GM19239 (cell line): ENCODE measurements around the gene STRA8.

Experiments
- DNase-seq: peaks from one replicate; pipeline ENCODE4 v3.0.0; 2011; ENCODE audit warnings: low spot score; ENCODE audit not compliant: insufficient read length
- FAIRE-seq: peaks from 2 replicates; lab custom pipeline; 2011; peaks lifted over from hg19 to GRCh38; lab: Jason Lieb, UNC

Gene STRA8, protein sequence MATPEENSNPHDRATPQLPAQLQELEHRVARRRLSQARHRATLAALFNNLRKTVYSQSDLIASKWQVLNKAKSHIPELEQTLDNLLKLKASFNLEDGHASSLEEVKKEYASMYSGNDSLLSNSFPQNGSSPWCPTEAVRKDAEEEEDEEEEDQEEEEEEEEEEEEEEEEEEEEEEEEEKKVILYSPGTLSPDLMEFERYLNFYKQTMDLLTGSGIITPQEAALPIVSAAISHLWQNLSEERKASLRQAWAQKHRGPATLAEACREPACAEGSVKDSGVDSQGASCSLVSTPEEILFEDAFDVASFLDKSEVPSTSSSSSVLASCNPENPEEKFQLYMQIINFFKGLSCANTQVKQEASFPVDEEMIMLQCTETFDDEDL

DNA sequence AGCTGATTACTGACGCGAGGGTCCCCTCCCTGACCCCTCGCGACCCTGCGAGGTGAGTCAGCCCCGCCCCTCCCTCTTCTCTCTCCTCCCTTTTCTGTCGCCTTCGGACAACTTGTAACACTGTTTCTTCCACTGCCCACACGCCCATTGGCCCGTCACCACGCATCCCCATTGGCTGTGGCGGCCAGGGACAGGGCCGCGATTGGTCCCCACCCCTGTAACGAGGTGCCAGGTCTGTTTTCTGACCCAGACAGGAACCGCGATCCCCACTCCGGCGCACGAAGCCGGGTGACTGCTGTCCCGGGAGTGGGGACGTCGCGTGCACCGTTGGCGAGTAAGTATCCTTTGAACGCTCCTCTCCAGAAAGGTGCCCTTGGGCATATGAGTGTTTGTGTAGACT is at the start of gene STRA8:
Gene STRA8, plus strand, starts transcription at position 269 of the 400 bp plus-strand sequence. CDS start 6,687 bp downstream, outside the sequence.
- no peak for FAIRE-seq
- DNase-seq: no peak

DNA sequence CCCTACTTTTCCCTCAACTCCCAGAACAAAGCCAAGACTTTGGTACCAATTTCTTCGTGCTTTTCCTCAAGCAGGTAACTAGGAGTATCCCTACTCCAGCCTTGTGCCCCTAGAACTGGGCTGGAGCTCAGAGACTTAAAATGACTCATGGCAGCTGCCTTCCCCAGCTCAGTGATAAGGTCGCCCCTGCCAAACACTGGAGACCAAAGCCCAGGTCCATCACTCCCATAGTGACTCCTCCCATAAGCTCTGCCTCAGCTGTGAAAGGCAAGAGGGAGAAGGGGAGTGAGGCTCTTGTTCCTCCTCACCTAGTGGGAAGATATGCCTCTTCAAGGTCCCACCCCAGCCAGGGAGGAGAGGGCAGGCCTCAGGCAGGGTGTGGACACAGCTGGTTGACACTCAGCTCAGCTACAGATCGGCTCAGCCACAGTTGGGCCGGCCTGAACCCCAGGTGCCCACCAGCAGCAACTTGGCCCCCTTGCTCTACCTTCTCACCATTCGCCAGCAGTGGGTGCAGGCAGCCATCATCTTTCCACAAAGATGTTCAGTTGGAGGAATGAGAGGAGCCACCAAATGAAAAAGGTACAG is 49.3 kb upstream of the STRA8 start:
- DNase-seq (no peak), FAIRE-seq (no peak)

DNA sequence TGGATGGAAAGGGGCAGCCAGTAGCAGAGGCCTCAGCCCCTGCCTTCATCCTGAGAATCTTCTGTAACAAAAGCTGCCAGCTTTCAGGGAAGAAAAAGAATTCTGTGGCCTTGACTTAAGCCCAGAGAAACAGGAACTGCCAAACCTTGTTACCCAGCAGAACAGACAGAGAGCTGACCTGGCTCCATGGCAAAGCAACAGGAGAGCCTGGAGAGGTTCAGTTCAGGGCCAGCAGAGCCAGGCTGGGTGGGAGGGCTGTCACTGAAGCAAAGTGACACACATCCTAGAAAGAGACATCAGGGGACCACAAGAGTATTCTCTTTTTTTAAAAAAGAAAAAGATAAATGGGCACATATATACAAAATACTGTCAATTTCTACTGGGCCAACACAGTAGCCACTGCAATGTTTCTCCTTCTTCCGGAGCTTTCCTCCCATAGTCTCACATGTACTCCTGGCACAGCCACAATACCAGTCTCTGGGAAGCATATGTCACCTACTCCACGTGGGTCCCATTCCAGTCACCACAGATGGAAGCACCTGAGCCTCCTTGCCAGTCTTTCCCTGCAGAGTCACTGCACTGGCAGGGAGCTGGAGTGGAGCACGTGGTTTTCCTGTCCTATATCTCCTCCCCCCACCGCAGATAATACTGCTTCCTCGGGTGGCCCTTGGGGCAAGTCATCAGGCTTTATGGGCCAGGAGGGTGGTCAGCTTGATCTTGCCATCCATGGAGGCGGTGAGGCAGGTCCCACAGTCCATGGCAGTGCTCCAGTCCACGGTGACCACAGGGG is 48.0 kb upstream of the STRA8 start:
- DNase-seq (no peak), FAIRE-seq (no peak)

DNA sequence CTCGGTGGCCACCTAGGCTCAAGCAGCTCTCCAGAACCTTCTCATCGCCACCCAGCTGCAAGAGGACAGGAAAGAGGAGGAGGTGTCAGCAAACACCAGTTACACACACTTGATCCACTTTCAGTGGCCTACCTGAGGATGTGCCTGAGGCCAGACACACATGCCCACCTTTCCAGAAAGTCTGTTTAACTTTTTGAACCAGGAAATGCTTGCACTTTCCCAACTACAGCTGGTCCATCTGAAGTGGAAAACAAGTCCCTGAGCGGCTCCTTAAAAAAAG is 47.4 kb upstream of the STRA8 start:
- FAIRE-seq: peak; percentile 73
- no peak for DNase-seq

DNA sequence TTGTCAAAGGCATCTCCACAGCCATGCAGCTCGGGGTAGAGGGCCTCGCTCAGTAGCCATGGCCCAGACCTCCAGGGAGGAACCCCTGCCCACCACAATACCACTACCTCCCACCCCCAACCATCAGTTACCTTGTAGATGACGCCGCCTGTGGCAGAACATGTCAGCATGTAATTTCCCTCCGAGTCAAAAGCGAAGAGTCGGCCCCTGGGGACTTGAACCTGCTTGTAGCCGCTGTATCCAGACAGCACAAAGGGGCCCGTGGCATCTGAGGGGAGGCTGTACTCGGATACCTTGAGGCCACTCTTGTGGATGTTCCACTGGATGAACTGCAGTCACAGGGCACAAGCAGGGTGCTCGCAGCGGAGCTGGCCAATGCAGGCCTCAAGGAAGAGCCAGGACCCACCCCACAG is 46.8 kb upstream of the STRA8 start:
- DNase-seq (no peak), FAIRE-seq (peak; percentile 88)

DNA sequence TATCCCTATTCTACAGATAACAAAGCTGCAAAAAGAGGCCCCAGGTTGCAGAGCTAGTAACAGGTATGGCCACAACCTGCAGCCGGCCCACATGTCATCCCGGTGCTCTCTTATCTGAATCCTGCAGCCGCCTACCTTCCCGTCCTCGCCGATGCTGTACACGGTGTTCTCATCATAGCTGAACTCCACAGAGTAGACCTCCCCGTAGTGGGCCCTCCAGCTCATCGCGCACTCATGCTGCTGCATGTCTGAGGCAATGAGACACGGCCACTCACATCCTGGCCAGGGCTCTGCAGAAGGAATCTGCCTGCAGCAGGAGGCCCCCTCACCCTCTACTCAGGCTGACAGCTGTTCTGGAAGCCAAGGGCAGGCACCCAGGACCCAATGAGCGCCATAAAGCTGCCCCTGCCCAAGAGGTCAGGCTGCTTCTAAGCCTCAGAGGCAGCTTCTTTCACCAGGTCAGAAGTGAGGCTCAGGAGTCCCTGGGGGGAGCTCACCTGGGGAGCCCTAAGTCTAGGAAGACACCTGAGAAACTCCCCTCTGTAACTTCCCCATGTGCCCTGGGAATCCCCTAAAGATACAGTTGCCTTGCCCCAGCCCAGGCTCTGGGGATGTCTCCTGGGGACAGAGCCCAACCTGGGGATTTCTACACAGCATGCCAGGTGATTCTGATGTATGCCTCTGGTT is 45.2 kb upstream of the STRA8 start:
- DNase-seq (no peak), FAIRE-seq (peak; percentile 31)

DNA sequence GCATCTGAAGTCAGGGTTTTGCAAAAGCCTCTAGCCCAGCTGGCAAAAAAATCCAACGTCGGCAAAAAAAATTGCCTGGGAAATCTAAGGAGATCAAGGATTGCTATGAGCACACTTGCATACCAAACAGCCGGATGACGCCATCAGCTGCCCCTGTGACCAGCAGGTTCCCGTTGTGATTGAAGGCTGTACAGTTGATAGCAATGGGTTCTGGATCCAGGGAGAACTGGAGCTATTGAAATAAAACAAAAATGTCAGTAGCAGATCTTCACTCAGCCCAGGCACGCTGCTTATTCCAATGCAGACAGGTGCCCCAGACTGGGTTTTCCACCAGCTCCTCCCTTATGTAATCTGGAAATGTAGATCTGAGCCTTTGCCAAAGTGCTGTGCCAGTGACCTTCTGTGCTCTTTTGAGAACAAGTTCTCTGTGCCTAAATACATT is 44.4 kb upstream of the STRA8 start:
- FAIRE-seq (no peak), DNase-seq (no peak)

DNA sequence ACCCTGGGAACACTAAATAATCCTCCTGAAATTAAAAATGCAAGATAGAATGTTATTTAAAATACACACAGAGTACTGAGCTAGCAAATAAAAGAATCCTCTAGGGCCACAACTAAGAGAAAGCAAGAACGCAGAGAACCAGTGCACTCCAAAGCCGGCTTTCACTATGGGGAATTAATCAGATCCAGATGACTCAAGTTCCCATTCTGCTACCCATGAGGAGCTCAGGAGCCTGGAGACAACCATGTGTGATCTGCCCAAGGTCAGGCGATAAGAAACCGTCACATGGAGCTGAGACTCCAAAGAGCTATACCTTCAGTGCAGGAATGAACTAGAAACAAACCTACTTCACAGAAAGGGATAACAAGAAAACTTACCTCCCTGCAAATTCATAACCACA is 43.7 kb upstream of the STRA8 start:
- FAIRE-seq: no peak
- DNase-seq: no peak

DNA sequence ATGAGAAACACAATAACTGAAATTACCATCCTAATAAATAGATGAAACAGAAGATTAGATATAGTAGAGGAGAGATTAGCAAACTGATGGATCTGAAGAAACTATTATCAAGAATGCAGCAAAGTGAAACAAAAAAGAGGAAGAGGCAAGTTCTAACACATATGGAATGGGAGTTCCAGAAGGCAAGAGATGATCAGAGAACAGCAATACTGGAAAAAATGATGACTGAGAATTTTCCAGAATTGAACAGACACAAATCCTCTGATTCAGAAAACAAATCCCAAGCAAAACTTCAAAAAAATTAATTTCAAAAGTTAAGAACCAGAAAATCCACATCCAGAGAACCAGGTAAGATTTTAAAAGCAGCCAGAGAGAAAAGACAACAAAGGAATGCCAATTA is 42.9 kb upstream of the STRA8 start:
- no peak for DNase-seq
- FAIRE-seq: no peak

DNA sequence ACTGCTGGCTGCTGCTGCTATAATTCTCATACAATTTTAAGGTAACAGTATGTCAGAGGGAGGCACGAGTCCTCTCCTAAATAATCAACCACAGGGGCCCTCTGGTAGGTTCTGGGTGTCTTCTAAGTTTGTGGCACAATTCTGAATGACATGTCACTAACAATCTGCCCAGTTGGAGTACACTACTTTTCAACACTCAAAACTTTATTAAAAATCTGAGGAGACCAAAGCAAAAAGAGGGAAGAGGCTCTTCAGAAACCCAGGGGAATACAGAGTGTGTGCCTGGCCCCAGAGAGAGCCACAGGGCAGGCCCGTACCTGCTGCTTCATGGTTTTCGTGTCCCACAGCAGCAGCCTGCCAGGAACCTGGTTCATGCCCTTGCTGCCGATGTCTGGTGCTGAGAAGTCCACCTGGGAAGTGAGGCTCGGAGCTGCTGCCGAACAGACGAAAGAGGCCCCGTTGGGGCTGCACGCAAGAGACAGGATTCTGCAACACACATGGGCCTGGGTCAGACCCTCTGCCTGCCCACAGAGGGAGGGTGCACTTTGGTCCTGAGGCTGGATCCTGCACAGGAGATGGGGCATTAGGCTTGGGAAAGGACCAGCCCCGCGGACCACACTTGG is 40.6 kb upstream of the STRA8 start:
- FAIRE-seq (no peak), DNase-seq (no peak)

DNA sequence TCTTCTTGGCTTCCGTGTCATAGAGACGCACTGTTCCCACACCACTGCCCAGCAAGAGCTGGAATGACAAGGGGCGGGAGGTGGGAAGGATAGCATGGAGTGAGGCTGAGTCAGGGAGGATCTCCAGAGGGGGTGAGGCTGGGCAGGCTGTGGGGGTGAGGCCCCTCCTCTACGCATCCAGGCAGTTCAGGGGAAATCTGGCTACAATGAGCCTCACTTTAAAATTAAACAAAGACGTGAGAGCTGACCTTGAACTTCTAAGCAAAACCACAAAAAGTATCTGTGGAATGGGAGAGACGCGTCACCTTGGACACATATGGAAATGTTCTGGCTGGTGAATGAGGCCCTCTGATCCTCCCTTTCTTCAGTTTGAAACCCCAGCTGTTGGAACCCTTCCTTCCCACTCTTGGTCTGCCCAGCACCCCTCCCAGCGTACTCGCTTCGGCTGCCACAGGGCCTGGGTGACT is 40.0 kb upstream of the STRA8 start:
- no peak for DNase-seq
- FAIRE-seq: no peak

DNA sequence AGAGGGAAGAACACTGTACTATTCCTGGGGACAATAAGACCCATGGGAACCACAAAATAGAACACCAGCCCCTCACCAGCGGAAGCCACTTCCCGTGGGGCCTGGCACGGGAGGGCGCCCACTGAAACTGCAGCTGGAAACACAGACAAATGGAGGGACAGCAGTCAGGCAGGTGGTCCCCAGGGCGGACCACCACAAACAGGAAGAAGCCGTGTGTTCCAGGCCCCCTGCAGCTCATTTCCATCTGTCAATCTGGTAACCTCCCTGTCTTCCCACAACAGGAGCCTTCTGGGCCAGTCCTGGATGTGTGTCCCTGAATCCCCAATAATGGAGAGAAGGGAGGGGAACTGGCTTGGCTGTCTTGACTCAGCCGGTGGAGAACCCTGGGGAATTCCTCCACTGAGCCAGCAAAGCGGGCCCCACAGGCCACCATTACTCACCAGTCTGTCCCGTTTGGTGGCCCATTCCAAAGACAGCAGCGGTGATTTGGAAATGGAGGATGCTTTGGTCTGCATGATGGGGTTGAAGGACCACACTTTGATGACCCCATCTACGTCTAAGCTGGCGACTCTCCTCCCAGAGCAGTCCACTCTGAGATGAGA is 39.0 kb upstream of the STRA8 start:
- FAIRE-seq (no peak), DNase-seq (no peak)

DNA sequence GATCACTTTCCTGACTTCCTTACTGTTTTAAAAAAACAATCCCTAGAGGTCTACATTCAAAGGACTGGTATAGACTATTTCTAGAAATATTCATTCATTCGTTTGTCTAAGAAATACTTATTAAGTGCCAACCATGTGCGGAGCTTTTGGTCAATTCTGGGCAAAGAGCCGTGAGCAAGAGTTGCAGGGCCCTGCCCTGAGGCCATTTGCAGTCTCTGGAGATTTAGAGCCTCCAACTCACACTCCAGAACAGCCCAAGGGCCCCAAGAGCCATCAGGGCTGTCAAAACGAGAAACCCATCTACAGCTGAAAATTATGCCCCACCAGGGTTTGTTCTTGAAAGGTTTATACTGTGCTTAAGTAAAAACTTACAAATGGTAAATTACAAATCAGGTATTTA is 38.5 kb upstream of the STRA8 start:
- FAIRE-seq (no peak), DNase-seq (no peak)

DNA sequence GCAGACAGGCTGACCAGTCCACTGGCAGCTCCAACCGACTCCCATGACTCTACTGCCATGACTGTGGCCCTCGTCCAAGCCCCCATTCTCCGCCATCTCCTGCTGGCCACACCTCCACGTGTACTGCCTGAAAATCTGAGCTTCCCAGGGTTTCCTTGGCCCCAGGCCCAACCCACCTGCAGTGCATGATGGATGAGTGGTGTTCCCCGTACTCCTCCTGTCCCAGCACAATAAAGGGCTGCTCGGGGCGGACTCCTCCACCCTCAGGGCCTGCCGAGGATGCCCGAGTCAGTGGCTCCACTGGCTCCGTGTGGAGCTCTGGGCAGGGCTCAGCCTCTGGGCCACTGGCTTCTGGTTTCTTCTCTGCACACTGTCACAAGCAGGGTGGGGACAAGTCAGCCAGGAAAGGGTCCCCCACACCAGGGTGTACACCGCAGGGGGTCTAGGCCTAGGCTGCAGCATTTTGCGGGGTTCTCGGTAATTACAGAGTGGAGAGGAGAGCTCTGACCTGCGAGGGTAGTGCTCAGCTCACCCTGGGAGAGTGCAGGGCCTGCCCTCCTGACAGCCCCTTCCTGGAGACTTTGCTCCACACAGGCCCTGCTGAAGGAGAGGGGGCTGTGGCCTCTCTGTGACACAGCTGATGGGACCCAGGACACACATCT is 37.5 kb upstream of the STRA8 start:
- DNase-seq (no peak), FAIRE-seq (no peak)

DNA sequence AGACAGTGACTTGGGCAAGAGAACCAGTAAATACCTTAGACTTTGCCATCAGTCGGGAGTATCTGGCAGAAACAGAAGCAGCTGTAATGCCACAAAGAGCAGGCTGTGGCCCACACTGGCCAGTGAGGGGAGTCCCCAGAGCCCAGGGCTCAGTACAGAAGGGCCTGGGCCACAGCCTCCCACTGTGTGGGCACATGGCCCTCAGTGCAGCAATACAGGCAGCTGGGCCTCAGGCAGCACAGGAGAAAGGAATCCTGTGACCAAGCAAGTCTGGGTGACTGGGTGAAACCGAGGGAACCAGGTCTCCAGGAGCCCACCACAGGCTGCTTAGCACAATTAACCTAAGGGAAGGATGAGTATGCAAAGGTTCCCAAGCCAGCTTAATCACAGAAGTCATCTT is 36.3 kb upstream of the STRA8 start:
- no peak for DNase-seq
- no peak for FAIRE-seq

DNA sequence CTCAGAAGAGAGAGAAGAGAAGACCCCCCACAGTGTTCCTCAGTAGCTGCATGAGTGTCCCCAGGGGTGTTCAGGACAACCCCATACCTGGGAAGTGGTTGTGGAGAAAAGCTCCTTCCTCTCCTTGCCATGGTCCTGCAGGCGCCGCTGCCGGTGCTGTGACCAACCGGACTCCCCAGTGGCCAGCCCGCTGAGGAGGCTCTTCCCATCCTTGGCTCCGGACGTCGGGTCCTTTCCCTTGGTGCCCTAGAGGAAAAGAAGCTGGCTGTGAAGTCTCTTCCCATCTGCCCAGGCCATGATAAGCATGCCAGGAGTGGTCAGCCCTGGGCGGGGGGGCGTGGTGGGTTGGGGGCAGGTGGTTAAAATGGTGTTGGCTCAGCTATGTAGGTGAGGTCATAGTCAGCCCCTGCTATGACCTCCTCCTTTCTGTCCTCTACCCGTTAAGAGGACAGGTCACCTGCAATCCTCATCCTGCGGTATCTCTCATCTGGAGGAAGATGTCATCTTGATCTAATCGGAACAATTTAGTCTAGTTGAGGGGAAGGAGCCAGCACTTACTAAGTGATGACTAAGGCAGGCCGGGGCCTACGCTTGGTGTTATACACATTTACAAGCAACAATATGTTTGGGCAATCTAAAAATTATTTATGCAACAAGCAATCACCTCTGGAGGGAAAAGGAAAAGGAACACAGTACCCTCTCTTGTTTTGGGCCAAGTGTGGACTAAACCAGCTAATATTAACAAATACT is 35.6 kb upstream of the STRA8 start:
- FAIRE-seq (no peak), DNase-seq (no peak)

DNA sequence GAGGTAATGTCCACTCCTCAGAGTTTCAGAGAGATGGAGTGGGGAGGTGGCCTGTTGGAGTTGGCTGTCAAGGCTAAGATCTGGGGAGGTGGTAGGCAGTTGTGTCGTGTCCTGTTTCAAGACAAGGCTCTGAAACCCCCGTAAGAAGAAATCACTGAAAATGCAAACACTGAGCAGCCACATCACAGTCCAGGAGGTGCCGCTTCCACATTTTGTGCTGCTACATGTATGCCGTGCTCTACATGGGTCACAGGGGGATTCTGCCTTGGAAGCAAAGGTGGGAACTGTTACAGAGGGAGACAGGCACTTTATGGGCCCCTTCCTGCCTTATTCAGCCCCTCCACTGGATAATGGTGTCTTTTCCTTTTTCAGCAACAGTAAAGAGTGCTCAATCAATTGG is 34.2 kb upstream of the STRA8 start:
- DNase-seq: no peak
- FAIRE-seq: no peak

DNA sequence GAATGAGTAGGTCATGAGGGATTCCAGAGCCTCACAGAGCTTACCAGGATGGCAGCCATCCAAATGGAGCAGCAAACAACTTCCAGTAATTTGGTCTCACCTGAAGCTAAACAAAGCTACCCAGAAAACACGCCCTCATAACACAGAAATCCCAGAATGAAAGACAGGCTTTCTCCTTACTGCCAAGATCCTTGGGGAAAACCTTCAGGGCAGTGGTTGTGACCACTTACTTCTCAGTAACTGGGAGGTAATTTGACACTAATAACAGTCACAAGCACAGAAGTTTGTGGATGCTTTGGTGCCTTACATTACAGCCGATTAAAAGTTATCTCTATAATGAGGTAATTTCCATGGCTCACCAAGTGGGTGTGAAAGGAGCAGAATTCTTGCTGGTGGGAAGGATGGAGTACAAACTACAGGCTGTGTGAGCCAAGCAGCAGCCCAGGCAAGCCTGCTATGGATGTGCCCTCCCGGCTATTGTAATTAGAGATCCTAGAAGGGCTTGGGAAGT is 32.8 kb upstream of the STRA8 start:
- FAIRE-seq (no peak), DNase-seq (no peak)
